ENCODE data around the gene MRPS31.
A peak's percentile ranks its signal among the peaks of the same experiment; 100 is the strongest.
"Not testable (repeated sequence)": the region's sequence is repeated elsewhere in the genome, so short reads cannot be mapped to it uniquely, and the experiment has no call there.

The MRPS31 gene

GRCh38 chr13:40758811-40759210 is 12.2 kb downstream of the MRPS31 start:
- no peak for DNase-seq (ENCODE audit: low spot score)

DNA sequence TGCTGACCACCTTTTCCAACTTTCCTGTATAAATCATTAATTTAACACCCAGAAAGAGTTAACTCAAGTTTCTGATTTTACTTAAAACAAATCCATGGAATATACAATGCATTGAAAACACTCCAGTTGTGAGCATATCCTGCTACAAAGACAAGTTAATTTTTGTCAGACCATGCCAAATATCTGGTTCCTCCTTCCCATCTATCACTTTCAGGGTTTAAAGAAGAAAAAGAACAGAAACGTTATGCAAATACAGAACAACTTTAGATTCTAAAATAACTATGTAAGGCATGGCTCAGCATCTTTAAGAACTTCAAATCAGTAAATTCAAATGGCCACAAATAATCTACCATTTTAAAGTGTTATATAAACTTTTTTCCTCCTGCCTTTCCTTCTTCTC is 14.9 kb downstream of the MRPS31 start:
- no peak for DNase-seq (ENCODE audit: low spot score)

DNA sequence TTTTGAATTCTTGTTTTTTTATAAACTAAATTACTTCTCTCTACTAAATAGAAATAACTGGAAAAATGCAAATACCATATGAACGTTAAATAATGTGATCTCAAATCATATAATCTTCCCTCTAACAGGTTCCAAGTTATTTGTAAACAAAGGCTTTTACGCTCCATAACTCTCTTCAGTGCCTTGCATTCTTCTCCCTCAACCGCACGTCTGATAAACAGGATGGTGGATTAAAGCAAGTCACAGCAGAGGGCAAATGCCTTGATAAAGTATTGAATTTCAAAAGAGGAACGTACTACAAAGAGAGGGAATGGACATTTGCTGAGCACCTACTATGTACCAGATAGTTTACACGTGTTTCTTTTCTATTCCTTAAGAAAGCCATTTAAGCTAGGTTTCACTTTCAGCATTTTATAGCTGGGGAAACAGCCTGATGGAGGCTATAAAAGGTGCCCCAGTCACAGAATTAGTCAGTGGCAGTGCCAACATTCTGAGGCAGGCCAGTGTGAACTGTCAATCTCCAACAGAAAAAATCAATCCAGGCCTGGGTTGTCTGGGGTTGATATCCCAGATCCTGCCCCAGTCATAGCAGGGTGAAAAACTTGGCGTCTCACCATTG is 15.8 kb downstream of the MRPS31 start:
- no peak for DNase-seq (ENCODE audit: low spot score)

DNA sequence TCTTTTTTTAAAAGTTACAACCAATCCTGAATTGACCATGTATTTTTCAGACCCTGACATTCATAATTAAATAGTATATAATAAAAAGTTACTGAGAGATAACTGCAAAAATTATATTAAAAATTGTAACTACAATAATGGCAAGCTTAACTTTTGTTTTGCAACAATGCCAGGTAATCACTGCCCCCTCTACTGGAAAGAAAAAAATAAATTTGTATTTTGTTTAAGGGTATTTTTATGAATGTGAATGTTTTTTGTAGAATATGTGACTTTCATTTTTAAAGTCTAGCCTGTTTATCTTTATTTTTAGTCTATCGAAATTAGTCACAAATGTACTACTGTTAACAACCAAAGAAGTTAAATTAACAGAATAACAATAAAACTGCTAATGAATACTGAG is 21.7 kb downstream of the MRPS31 start:
- no peak for DNase-seq (ENCODE audit: low spot score)

DNA sequence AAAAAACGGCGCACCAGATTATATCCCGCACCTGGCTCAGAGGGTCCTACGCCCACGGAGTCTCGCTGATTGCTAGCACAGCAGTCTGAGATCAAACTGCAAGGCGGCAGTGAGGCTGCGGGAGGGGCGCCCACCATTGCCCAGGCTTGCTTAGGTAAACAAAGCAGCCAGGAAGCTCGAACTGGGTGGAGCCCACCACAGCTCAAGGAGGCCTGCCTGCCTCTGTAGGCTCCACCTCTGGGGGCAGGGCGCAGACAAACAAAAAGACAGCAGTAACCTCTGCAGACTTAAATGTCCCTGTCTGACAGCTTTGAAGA is 35.8 kb downstream of the MRPS31 start:
- DNase-seq (ENCODE audit: low spot score): not testable (repeated sequence)

GRCh38 chr13:40734536-40735231 is 36.3 kb downstream of the MRPS31 start:
- DNase-seq (ENCODE audit: low spot score): not testable (repeated sequence)

GRCh38 chr13:40732658-40733057 is 38.3 kb downstream of the MRPS31 start:
- no peak for DNase-seq (ENCODE audit: low spot score)

DNA sequence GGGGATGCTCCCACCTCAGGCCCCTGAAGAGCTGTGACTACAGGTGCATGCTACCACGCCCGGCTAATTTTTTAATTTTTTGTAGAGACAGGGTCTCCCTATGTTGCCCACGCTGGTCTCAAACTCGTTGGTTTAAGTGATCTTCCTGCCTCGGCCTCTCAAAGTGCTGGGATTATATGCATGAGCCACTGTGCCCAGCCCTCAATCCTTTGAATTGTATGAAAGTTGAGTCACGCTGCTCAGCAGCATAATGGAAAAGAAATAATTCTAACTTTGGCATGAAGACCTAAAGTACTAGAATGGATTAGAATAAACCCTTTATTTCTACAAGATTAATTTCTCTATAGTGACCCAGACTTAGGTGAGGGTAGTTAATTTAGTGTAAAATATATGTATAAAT is 42.4 kb downstream of the MRPS31 start:
- no peak for DNase-seq (ENCODE audit: low spot score)

GRCh38 chr13:40714433-40714832 is 56.6 kb downstream of the MRPS31 start:
- DNase-seq (ENCODE audit: low spot score): not testable (repeated sequence)

- DNase-seq (ENCODE audit: low spot score): no peak
Observed at GRCh38 chr13:40706439-40706838, 64.6 kb downstream of the MRPS31 start.

GRCh38 chr13:40697711-40698110 is 73.3 kb downstream of the MRPS31 start:
- no peak for DNase-seq (ENCODE audit: low spot score)

- no peak for DNase-seq (ENCODE audit: low spot score)
Observed at GRCh38 chr13:40694426-40694825, 76.6 kb downstream of the MRPS31 start.

DNA sequence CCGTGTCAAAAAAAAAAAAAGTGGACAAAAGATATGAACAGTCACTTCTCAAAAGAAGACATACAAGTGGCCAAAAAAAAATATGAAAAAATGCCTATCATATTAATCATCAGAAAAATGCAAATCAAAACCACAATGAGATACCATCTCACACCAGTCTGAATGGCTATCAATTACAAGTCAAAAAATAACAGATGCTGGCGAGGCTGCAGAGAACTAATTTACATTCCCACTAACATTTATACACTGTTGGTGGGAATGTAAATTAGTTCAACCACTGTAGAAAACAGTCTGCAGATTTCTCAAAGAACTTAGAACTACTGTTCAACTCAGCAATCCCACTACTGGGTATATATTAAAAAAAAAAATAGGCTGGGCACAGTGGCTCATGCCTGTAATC is 78.0 kb downstream of the MRPS31 start:
- DNase-seq (ENCODE audit: low spot score): peak; percentile 28

DNA sequence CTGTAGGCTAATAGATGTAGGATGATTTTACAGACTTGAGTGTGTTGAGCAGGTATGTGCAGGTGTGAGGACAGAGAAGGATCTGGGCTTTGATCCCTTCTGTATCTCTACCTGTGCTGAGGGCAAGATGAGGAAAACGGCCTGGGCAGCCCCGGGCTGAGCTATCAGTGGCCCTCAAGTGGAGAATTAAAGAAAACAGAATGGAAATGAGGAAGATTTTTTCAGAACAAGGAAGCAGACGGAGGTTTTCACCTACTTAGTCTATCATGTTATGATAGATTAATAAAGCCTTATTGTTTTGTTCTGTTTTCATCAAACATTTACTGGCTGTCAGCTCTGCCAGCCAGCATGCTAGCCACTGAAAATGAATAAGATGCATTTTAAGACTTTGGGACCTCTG is 82.2 kb downstream of the MRPS31 start:
- no peak for DNase-seq (ENCODE audit: low spot score)

- peak; percentile 35 for DNase-seq (ENCODE audit: low spot score)
Observed at GRCh38 chr13:40682449-40683240, 88.3 kb downstream of the MRPS31 start.

GRCh38 chr13:40681341-40682146 is 89.4 kb downstream of the MRPS31 start:
- no peak for DNase-seq (ENCODE audit: low spot score)

DNA sequence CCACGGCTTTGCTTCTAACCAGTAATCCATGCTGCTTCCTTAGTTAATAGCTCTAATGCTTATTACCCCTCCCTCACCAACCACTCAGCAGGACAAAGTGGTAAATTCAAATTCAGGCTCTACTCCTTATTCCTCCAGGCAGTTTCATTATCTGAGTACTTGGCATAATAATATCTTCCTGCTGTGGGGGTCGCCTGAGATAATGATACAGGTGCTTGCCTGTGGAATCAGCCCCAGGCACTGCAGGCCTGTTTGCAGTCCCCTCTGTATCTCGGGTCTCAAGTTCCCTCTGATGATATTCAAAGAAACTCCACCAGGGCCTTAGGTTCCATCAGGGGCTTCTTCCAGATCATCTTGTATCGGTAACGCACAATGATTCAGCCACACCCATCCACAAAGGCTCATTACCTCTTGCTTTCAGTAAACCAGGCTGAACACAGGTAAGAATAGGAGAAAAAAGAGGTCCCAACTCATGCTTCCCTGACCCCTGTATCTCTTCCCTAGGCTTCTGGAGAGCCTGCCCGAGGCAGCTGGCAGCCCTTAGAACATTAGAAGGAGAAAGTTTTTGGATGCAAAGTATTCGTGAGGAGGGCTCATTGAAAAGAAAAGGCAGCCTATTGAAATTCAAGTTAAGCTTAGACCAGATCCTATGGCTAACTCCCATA is 90.2 kb downstream of the MRPS31 start:
- DNase-seq (ENCODE audit: low spot score): no peak

DNA sequence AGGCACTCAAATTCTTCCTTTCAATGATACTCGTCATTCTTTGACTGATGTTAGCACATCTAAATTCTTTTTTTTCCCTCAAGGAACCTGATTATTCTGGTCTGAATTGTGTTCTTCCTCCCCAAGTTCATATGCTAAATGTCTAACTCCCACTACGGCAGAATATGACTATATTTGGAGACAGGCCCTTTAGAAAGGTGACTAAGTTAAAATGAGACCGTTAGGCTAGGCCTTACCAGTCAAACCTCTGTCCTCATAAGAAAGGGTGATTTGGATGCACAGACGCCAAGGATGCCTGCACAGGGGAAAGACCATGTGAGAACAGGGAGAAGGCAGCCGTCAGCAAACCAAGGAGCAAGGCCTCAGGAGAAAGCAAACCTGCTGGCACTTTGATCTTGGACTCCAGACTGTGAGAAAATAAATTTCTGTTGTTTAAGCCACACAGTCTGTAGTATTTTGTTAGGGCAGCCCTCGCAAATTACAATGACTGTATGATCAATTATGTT is 91.5 kb downstream of the MRPS31 start:
- no peak for DNase-seq (ENCODE audit: low spot score)
